Testis (tissue), 5 donors: ENCODE measurements around the gene SYT1. TPM values are rescaled to one million over a fixed set of nuclear protein-coding genes. Genes with fewer than 3 reads are reported as not detected.

Experiments used
- DNase-seq: peaks from one replicate; pipeline ENCODE4 v3.0.0-alpha.2; 2019
- H3K27ac ChIP-seq, 2 donors: fragments of 200-600 bp; sonication (generic); one replicate each; pipeline ENCODE4 v1.5.1; 2019
- H3K27me3 ChIP-seq: fragments of 200-600 bp; sonication (generic); one replicate; pipeline ENCODE4 v1.5.1; 2019
- H3K36me3 ChIP-seq: fragments of 200-600 bp; sonication (generic); one replicate; pipeline ENCODE4 v1.5.1; 2017; ENCODE audit warnings: low read depth; ENCODE audit errors: missing control alignments
- H3K4me1 ChIP-seq: fragments of 200-600 bp; sonication (generic); one replicate; pipeline ENCODE4 v1.5.1; 2019
- H3K4me3 ChIP-seq, 2 donors: fragments of 200-600 bp; sonication (generic); one replicate each; pipeline ENCODE4 v1.5.1; 2017 to 2019
- H3K9me3 ChIP-seq: fragments of 200-600 bp; sonication (generic); one replicate; pipeline ENCODE4 v1.5.1; 2017
- CTCF ChIP-seq, 3 experiments: fragments of 450-650 bp in 2 of 3; fragments of 200-600 bp in 1 of 3; sonication (generic) in 1 of 3; IDR thresholded peaks; one replicate each; pipeline ENCODE4 v1.5.1; 2016 to 2019; ENCODE audit warnings: antibody characterized with exemption in 3 of 3, mild to moderate bottlenecking in 2 of 3, moderate library complexity in 1 of 3
- POLR2A ChIP-seq: fragments of 450-650 bp; IDR thresholded peaks from one replicate; pipeline ENCODE4 v1.6.1; 2017; ENCODE audit warnings: antibody characterized with exemption, mild to moderate bottlenecking, moderate library complexity
- WGBS, 2 donors: methylation state at CpG; one replicate each; pipeline ENCODE4 v1.1.5; 2018; 5-methylcytosine and 5-hydroxymethylcytosine counted together
- intact Hi-C: fragments of 100-400 bp; cut with DNase I; formaldehyde crosslinking; loops from one replicate; pipeline ENCODE4 v1.15.1; 2023; ENCODE audit warnings: low total_unique reads
- long read RNA-seq, 2 donors: transcript quantifications; one replicate each; lab custom pipeline, GENCODE V29; 2026
- polyA plus RNA-seq: library from polyadenylated mRNA; stranded (reverse); fragments of 350-450 nt; fragmentation: Illumina TruSeq; extraction: RNeasy Lipid Tissue Mini Kit (QIAGEN cat#74804); gene quantifications from one replicate; pipeline ENCODE4 v1.2.3, GENCODE V29; 2014; ENCODE audit warnings: low read depth, low replicate concordance; ENCODE audit not compliant: insufficient read depth
- total RNA-seq, 2 donors: library from RNA; depleted of rRNA; stranded (reverse); fragments of >200 nt; gene quantifications; one replicate each; pipeline ENCODE4 v1.2.3, GENCODE V29; 2016

The SYT1 gene
- total RNA-seq (1 to 10 TPM; 1.3 to 1.7 TPM), polyA plus RNA-seq (1.1 TPM)
- long read RNA-seq, donor 1, full-length matches to known transcripts, result 3 of 3 reads
- long read RNA-seq, donor 1, partial matches to known transcripts, result 0 of 3 reads
- long read RNA-seq, donor 1, other reads (novel, unspliced or antisense), result 0 of 3 reads
- long read RNA-seq, donor 2, result 0 reads

GRCh38 chr12:78864403-78864869 is at the start of gene SYT1:
Gene SYT1, plus strand, starts transcription at chr12:78864774.
- Histone ChIP-seq H3K4me3 (peak within 1 kb of the TSS; percentile 38 to 40), H3K4me1 (peaks cover 4% of the 10 kb centered on the region), H3K36me3 (no peaks in the 10 kb centered on the region), H3K9me3 (no peaks in the 10 kb centered on the region), H3K27me3 (no peaks in the 10 kb centered on the region), H3K27ac (no peak within 1 kb of the TSS)
- TF ChIP-seq POLR2A (no peak), CTCF (IDR thresholded peaks at IDR 0.05) (no peak)
- peak; percentile 64 for DNase-seq
- intact Hi-C loops, result no loop called here
- WGBS, 2 donors, result 0 to 4% methylated on average over 13 to 19 of the region's 19 CpGs

- Histone ChIP-seq H3K4me3 (no peak overlapping the region), H3K27ac (no peak overlapping the region), H3K27me3 (no peaks in the 10 kb centered on the region), H3K4me1 (no peaks in the 10 kb centered on the region), H3K36me3 (no peaks in the 10 kb centered on the region), H3K9me3 (no peaks in the 10 kb centered on the region)
- no peak for DNase-seq
- intact Hi-C loops, result no loop called here
- no peak for TF ChIP-seq CTCF (IDR thresholded peaks at IDR 0.05)
- TF ChIP-seq POLR2A, result no peak
- 53 to 54% methylated on average over 5 of the region's 5 CpGs for WGBS, 2 donors
Measured at GRCh38 chr12:78818487-78818886, 46.1 kb upstream of the SYT1 start.

GRCh38 chr12:78820946-78821345 is 43.6 kb upstream of the SYT1 start:
- intact Hi-C loops, result no loop called here
- Histone ChIP-seq H3K27ac (no peak overlapping the region), H3K27me3 (no peaks in the 10 kb centered on the region), H3K9me3 (no peaks in the 10 kb centered on the region), H3K4me1 (no peaks in the 10 kb centered on the region), H3K36me3 (no peaks in the 10 kb centered on the region), H3K4me3 (no peak overlapping the region)
- TF ChIP-seq CTCF (IDR thresholded peaks at IDR 0.05), result no peak
- no peak for TF ChIP-seq POLR2A
- WGBS, 2 donors, result 80 to 84% methylated on average over 2 of the region's 2 CpGs
- no peak for DNase-seq

GRCh38 chr12:78824918-78825317 is 39.7 kb upstream of the SYT1 start:
- H3K4me1 ChIP-seq, result no peaks in the 10 kb centered on the region
- H3K4me3 ChIP-seq, result no peak overlapping the region
- no peak for TF ChIP-seq POLR2A
- H3K36me3 ChIP-seq, result no peaks in the 10 kb centered on the region
- no peak for DNase-seq
- H3K9me3 ChIP-seq, result no peaks in the 10 kb centered on the region
- intact Hi-C loops, result no loop called here
- H3K27me3 ChIP-seq, result no peaks in the 10 kb centered on the region
- H3K27ac ChIP-seq, result no peak overlapping the region

- 77 to 79% methylated on average over 2 of the region's 2 CpGs for WGBS, 2 donors
Measured at GRCh38 chr12:78829690-78830089, 34.9 kb upstream of the SYT1 start.

More at GRCh38 chr12:78829690-78830089, 34.9 kb upstream of the SYT1 start:
- Histone ChIP-seq H3K27ac (no peak overlapping the region), H3K9me3 (no peaks in the 10 kb centered on the region), H3K4me1 (no peaks in the 10 kb centered on the region), H3K27me3 (no peaks in the 10 kb centered on the region), H3K4me3 (no peak overlapping the region), H3K36me3 (no peaks in the 10 kb centered on the region)
- no peak for TF ChIP-seq CTCF (IDR thresholded peaks at IDR 0.05)
- TF ChIP-seq POLR2A, result no peak
- intact Hi-C loops, result no loop called here
- no peak for DNase-seq
